IPS-18c (cell line): ENCODE data around the gene RPS2.
A peak's percentile ranks its signal among the peaks of the same experiment; 100 is the strongest.
"Not testable (repeated sequence)": the region's sequence is repeated elsewhere in the genome, so short reads cannot be mapped to it uniquely, and the experiment has no call there.

Experiments used
- H3K4me3 ChIP-seq: 2 replicates; pipeline ENCODE4 v1.7.0; 2013; ENCODE audit warnings: low read depth, mild to moderate bottlenecking, low read length, moderate library complexity; ENCODE audit not compliant: insufficient read depth
- H3K9me3 ChIP-seq: one replicate; pipeline ENCODE4 v1.6.1; 2013; ENCODE audit warnings: mild to moderate bottlenecking, low read length, moderate library complexity; ENCODE audit not compliant: control insufficient read depth, insufficient read depth

RPS2 gene

DNA sequence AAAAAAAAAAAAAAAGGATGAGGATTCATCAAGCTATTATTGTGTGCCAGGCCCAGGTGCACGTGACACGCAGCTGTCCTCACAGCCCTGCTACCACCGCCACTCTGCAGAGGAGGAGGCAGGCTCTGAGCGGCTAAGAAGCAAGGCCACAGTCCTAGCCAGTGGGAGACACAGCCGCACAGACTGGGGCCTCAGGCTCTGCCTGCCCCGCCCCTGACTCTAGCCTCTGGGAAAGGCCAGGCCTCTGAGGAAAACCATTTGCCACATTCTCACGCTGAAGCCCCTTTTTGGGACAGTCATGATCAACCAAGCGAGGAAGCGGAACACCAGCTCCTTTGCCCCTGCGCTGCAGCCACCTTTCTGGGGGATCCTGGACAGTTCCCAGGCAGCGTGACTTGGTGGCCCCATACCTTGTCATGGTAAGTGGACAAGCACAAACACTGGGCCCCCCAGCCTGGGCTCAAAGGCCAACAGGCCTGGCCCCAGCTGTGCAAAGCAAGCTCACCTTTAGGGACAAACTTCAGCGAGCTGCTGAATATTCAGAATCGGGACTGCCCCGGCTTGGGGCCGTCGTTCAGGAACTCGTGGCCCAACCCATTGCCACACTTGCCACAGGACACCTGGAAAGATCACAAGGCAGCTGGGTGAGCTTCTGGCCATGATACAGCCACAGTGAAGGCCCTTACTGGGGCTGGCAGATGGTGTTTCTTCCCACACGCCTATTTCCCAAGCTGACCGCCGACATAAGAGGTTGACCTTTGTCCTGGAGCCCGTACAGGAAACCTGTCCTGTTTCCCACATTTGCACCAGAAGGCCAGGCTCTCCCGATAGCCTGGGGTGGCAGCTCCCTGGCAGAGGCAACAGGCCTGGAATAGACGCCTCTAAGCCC is 24.1 kb downstream of the RPS2 start:
- H3K4me3 ChIP-seq: no peak overlapping the region
- H3K9me3 ChIP-seq: no peaks in the 10 kb centered on the region

GRCh38 chr16:1939833-1940232 is 24.8 kb downstream of the RPS2 start:
- not testable (repeated sequence) for H3K4me3 ChIP-seq, H3K9me3 ChIP-seq

GRCh38 chr16:1938910-1939309 is 25.7 kb downstream of the RPS2 start:
- Histone ChIP-seq H3K9me3 (no peaks in the 10 kb centered on the region), H3K4me3 (no peak overlapping the region)

DNA sequence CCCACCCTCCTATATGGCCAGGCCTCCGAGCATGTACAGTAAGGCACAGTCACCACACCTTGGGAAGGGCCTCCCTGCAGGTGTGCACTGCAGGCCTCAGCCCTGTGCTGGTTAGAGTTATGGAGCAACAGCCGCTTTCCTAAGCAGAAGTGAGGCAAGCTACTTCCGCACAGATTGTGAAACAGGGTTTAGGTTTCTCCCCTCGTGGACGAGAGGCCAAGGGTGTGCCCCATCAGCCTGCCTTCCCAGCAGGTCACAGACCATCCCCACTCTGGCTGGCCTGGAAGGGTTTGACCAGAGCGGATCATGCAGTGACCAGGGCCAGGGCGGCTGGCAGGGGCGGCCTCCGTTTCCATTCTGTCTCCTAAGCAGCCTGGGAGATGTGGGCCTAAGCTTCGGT is 26.3 kb downstream of the RPS2 start:
- H3K4me3 ChIP-seq: no peak overlapping the region
- no peaks in the 10 kb centered on the region for H3K9me3 ChIP-seq

DNA sequence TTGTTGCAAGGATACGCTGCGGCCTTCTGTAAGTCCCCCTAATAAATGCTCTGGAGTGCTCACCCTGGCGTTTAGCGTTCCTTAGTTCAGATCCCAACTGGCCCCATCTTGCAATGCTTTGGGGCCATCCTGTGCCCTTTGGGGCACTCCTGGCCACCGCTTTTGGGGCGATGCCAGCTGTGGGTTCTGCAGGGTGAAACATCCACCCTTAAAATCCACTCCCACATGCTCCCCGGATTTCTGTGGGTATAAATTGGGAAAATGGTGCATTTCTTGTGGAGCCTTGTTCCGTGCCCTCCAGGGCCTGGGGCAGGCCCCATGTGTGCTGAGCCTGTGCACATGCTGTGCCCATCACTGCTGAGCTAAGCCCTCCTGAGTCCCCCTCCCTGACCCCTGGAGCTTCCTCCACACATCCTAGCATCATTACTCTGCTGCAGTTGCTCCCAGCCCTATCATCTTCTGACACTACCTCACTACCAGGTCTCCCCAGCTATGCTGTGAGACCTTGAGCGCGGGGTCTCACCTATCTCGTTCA is 27.6 kb downstream of the RPS2 start:
- Histone ChIP-seq H3K4me3 (no peak overlapping the region), H3K9me3 (no peaks in the 10 kb centered on the region)

- Histone ChIP-seq H3K9me3 (no peaks in the 10 kb centered on the region), H3K4me3 (no peak overlapping the region)
Observed at GRCh38 chr16:1933097-1933661, 31.4 kb downstream of the RPS2 start.

GRCh38 chr16:1932050-1933028 is 32.3 kb downstream of the RPS2 start:
- H3K4me3 ChIP-seq: no peak overlapping the region
- H3K9me3 ChIP-seq: no peaks in the 10 kb centered on the region

GRCh38 chr16:1930338-1930720 is 34.3 kb downstream of the RPS2 start:
- H3K9me3 ChIP-seq: no peaks in the 10 kb centered on the region
- H3K4me3 ChIP-seq: no peak overlapping the region

GRCh38 chr16:1929578-1930337 is 34.9 kb downstream of the RPS2 start:
- peak overlapping the region; percentile 44 for H3K4me3 ChIP-seq
- no peaks in the 10 kb centered on the region for H3K9me3 ChIP-seq

- peak overlapping the region; percentile 44; the same call in 1 of the 2 replicates for H3K4me3 ChIP-seq
Observed at GRCh38 chr16:1929105-1929504, 35.5 kb downstream of the RPS2 start.

GRCh38 chr16:1926271-1926670 is 38.4 kb downstream of the RPS2 start:
- H3K9me3 ChIP-seq: no peaks in the 10 kb centered on the region
- no peak overlapping the region for H3K4me3 ChIP-seq

More at GRCh38 chr16:1929105-1929504, 35.5 kb downstream of the RPS2 start:
- no peaks in the 10 kb centered on the region for H3K9me3 ChIP-seq

DNA sequence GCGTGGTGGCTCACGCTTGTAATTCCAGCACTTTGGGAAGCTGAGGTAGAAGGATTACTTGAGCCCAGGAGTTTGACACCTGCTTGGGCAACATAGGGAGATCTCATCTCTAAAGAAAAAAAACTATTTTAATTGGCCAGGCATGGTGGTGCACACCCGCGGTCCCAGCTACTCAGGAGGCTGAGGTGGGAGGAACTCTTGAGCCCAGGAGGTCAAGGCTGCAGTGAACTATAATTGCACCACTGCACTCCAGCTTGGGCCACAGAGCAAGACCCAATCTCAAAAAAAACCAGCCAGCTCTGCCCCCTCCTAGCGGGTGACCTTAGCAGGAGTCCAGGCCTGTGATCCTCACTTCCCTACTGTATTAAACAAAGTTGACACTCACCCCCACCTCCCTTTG is 40.5 kb downstream of the RPS2 start:
- Histone ChIP-seq H3K9me3 (no peaks in the 10 kb centered on the region), H3K4me3 (no peak overlapping the region)

GRCh38 chr16:1923299-1924034 is 41.2 kb downstream of the RPS2 start:
- H3K9me3 ChIP-seq: no peaks in the 10 kb centered on the region
- no peak overlapping the region for H3K4me3 ChIP-seq

GRCh38 chr16:1922357-1922756 is 42.3 kb downstream of the RPS2 start:
- Histone ChIP-seq H3K9me3 (peaks cover 1% of the 10 kb centered on the region), H3K4me3 (no peak overlapping the region)

GRCh38 chr16:1920727-1921171 is 43.9 kb downstream of the RPS2 start:
- H3K4me3 ChIP-seq: no peak overlapping the region
- peaks cover 2% of the 10 kb centered on the region for H3K9me3 ChIP-seq

DNA sequence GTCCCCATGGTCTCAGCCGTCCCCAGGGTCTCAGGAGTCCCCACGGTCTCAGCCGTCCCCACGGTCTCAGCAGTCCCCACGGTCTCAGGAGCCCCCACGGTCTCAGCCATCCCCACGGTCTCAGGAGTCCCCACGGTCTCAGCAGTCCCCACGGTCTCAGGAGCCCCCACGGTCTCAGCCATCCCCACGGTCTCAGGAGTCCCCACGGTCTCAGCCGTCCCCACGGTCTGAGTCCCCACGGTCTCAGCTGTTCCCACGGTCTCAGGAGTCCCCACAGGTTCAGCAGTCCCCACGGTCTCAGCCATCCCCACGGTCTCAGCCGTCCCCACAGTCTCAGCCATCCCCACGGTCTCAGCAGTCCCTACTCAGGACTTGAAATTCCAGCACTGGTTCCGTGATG is 44.5 kb downstream of the RPS2 start:
- H3K4me3 ChIP-seq, H3K9me3 ChIP-seq: not testable (repeated sequence)
